Psoas muscle (tissue), 8 donors: Measurements from ENCODE around the gene IFT81. TPM values are rescaled to one million over a fixed set of nuclear protein-coding genes. Genes with fewer than 3 reads are reported as not detected.
A peak's percentile ranks its signal among the peaks of the same experiment; 100 is the strongest.

Source experiments
- ATAC-seq, 4 donors: fragments of 200-7000 bp; cut with Tn5 transposase; one replicate each; pipeline ENCODE4 v1.9.1; 2020; ENCODE audit warnings: moderate library complexity in 3 of 4, mild to moderate bottlenecking in 2 of 4
- DNase-seq, 2 donors: peaks; one replicate each; pipeline ENCODE4 v3.0.0-alpha.2; 2020
- H3K27ac ChIP-seq: fragments of 200-600 bp; one replicate; pipeline ENCODE4 v1.8.0; 2022
- H3K27me3 ChIP-seq, 3 donors: fragments of 200-600 bp in 1 of 3; one replicate each; pipeline versions ENCODE4 v1.6.1 to v1.8.0; 2013 to 2022; ENCODE audit warnings: low read length in 2 of 3, mild to moderate bottlenecking in 2 of 3, moderate library complexity in 1 of 3; ENCODE audit not compliant: insufficient read depth in 3 of 3
- H3K36me3 ChIP-seq, 2 donors: fragments of 200-600 bp in 1 of 2; one replicate each; pipeline versions ENCODE4 v1.6.1 to v1.8.0; 2013 to 2022; ENCODE audit warnings: low read depth in 1 of 2, mild to moderate bottlenecking in 1 of 2, moderate library complexity in 1 of 2; ENCODE audit not compliant: insufficient read depth in 1 of 2
- H3K4me1 ChIP-seq: fragments of 200-600 bp; one replicate; pipeline ENCODE4 v1.8.0; 2022
- H3K4me3 ChIP-seq: fragments of 200-600 bp; one replicate; pipeline ENCODE4 v1.8.0; 2022; ENCODE audit warnings: mild to moderate bottlenecking
- H3K9me3 ChIP-seq: fragments of 200-600 bp; one replicate; pipeline ENCODE4 v1.8.0; 2022
- WGBS, 3 donors: extraction: QIAGEN DNeasy Blood & Tissue Kit; methylation state at CpG; one replicate each; pipeline versions ENCODE4 v1.1.6 to v1.1.7; 2013; 5-methylcytosine and 5-hydroxymethylcytosine counted together
- intact Hi-C, 2 donors: fragments of 100-400 bp; cut with DNase I; formaldehyde crosslinking; loops; one replicate each; pipeline versions ENCODE4 v1.11.0 to v1.14.2; 2022
- polyA plus RNA-seq, 3 donors: library from polyadenylated mRNA; stranded (reverse); fragments of 200-250 nt; gene quantifications; one replicate each; pipeline ENCODE4 v1.2.3, GENCODE V29; 2013
- total RNA-seq, 4 donors: library from RNA; stranded (reverse); fragmentation: NEBNext Ultra II Directional in 2 of 4; extraction: Animal tissue kit (Norgen Biotek cat#: 25700) in 2 of 4; gene quantifications; one replicate each; pipeline versions ENCODE4 v1.2.1 to v1.2.4, GENCODE V29; 2021 to 2023
- TF ChIP-seq, protein P1 (sequence below): fragments of 200-600 bp; IDR thresholded peaks from one replicate; pipeline ENCODE4 v1.8.0; 2022; ENCODE audit warnings: antibody characterized with exemption
- donor health status: healthy with polysubstance abuse.
- donor health status: DM: no; HTN: no; CAD: no; lungs with moderate emphysema.
- donor health status: Bipolar disorder and iron deficiency.
- donor health status: healthy.
- donor health status: DM: yes; HTN: yes; CAD: no.
- donor health status: DM: no; HTN: no; CAD: no.
- donor health status: DM: no; HTN: no; CAD: no.
- donor health status: DM: yes; HTN: yes; CAD: no.

Gene IFT81
- total and polyA plus RNA-seq, 7 donors = 2.5 to 9.6 (median 4.9) TPM

DNA sequence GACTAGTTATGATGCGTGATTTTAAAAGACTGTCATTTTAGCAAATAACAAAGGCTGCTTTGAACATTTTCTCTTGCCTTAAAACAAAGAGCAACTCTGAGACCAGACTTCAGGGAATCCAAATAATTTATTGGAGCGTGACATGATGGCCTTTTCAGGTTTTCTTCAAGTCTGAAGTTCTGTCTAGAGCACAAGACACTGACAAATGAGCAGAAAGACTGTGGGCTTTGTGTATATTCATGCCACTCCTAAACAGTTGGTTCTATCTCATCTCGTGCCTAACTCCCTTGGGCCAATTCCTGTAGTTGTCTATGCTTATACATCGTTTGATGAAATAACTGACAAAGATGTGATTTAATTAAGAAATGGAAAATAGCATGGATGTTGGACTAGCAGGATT, 47.5 kb downstream of the IFT81 start:
- WGBS, 3 donors = 34 to 61% (median 49%) methylated on average over 4 of the region's 4 CpGs
- H3K4me3 ChIP-seq = peak overlapping the region; percentile 11
- intact Hi-C loops = loop anchor here in 1 of 2 donors (2.0 kb wide), 1 partner anchor 119 kb away; no protein-coding TSS in a partner anchor
- TF ChIP-seq, protein P1, sequence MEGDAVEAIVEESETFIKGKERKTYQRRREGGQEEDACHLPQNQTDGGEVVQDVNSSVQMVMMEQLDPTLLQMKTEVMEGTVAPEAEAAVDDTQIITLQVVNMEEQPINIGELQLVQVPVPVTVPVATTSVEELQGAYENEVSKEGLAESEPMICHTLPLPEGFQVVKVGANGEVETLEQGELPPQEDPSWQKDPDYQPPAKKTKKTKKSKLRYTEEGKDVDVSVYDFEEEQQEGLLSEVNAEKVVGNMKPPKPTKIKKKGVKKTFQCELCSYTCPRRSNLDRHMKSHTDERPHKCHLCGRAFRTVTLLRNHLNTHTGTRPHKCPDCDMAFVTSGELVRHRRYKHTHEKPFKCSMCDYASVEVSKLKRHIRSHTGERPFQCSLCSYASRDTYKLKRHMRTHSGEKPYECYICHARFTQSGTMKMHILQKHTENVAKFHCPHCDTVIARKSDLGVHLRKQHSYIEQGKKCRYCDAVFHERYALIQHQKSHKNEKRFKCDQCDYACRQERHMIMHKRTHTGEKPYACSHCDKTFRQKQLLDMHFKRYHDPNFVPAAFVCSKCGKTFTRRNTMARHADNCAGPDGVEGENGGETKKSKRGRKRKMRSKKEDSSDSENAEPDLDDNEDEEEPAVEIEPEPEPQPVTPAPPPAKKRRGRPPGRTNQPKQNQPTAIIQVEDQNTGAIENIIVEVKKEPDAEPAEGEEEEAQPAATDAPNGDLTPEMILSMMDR = no peak
- no peaks in the 10 kb centered on the region for H3K27me3 ChIP-seq
- ATAC-seq = no peak
- H3K27ac ChIP-seq = peak overlapping the region; percentile 71
- no peaks in the 10 kb centered on the region for H3K9me3 ChIP-seq
- H3K36me3 ChIP-seq = peaks cover 0 to 5% of the 10 kb centered on the region in 2 donors
- no peak for DNase-seq
- H3K4me1 ChIP-seq = peaks cover 31% of the 10 kb centered on the region

DNA sequence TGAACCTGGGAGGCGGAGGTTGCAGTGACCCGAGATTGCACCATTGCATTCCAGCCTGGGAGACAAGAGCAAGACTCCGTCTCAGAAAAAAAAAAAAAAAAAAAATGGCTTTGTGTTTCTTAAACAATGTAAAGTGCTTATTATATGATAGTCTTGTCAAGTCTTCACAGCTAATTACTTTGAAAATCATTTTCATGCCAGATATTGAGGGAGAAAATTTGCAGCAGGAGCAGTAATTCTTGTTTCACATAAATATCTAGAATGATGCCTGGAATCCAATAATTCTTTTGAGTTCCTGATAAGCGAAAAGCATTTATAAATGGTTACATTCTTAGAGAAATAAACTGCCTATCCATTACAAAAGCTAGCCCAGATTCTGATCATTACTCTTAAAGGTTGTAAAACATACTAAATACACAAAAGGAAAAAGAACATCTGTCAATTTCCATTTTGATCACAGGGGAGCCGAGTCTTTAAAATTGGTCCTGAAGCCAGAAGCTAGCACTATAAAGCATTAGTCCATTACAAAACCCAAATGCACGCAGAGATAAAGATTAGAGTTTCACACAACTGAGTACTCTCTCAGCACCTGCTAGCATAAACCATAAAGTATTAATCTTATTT, 50.3 kb downstream of the IFT81 start:
- Histone ChIP-seq H3K27ac (peak overlapping the region; percentile 43), H3K4me3 (no peak overlapping the region), H3K4me1 (peaks cover 36% of the 10 kb centered on the region), H3K27me3 (no peaks in the 10 kb centered on the region), H3K36me3 (no peaks in the 10 kb centered on the region), H3K9me3 (no peaks in the 10 kb centered on the region)
- 50 to 55% (median 54%) methylated on average over 6 of the region's 6 CpGs for WGBS, 3 donors
- TF ChIP-seq, protein P1 = no peak
- ATAC-seq (no peak), DNase-seq (no peak)
- intact Hi-C loops = no loop called here

DNA sequence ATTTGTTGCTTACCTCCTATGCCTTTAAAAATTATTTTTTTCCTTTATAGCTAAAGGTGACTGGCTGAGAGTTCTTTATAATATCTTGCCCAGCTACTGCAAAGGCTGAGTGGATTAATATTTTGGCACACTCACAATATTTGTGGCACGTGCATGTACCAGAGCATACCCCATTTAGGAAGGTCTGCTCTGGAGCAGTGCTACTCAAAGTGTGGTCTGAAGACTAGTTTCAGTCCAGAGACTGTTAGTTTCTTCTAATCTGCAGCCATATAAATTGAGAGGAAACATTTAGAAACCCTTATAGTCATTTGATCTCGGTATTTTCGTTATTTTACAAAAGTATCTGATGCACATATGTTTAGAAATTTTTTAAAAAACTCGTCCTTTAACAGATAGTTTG, 51.0 kb downstream of the IFT81 start:
- no peak for ATAC-seq
- Histone ChIP-seq H3K27me3 (no peaks in the 10 kb centered on the region), H3K36me3 (no peaks in the 10 kb centered on the region), H3K4me1 (peaks cover 40% of the 10 kb centered on the region), H3K4me3 (no peak overlapping the region), H3K27ac (peak overlapping the region; percentile 43), H3K9me3 (no peaks in the 10 kb centered on the region)
- 69 to 76% (median 74%) methylated on average over 4 of the region's 4 CpGs for WGBS, 3 donors
- TF ChIP-seq, protein P1 = no peak
- intact Hi-C loops = no loop called here
- DNase-seq = no peak

DNA sequence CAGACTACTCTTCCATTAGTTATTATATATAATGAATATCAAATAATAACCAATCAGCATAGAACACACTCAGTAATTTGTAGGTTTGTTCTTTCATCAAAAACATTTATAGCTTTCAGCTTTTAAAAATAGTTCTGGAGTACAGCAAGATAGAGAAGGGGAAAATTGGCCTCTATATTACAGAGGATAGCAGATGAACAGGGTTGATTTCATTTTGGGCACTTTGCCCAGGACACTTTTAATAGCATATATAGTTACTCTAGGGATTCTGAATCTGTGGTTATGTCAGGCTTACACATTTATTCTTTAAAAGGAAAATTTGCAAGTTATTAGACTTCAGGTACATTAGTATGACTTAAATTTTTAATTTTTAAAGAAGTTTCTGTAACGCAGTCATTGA, 52.6 kb downstream of the IFT81 start:
- no peaks in the 10 kb centered on the region for H3K27me3 ChIP-seq
- no peaks in the 10 kb centered on the region for H3K9me3 ChIP-seq
- peak; percentile 54 to 83 (median 66) for ATAC-seq
- WGBS, 3 donors = 61 to 84% (median 74%) methylated on average over 1 of the region's 1 CpG
- H3K4me3 ChIP-seq = no peak overlapping the region
- H3K36me3 ChIP-seq = no peaks in the 10 kb centered on the region
- TF ChIP-seq, protein P1 = no peak
- peak overlapping the region; percentile 20 for H3K27ac ChIP-seq
- intact Hi-C loops = no loop called here
- no peak for DNase-seq
- peaks cover 47% of the 10 kb centered on the region for H3K4me1 ChIP-seq

DNA sequence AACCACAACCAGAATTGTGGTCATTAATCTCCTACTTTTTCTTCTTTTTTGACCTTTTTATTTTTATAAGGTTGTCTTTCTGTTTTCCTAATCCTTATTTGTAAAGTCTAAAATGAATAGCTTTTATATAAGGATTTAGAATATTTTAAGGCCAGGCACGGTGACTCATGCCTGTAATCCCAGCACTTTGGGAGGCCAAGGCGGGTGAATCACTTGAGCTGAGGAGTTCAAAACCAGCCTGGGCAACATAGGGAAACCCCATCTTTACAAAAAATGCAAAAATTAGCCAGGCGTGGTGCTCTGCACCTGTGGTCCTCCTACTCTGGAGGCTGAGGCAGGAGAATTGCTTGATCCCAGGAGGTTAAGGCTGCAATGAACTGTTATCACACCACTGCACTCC, 55.1 kb downstream of the IFT81 start:
- H3K9me3 ChIP-seq = no peaks in the 10 kb centered on the region
- peak overlapping the region; percentile 8 for H3K27ac ChIP-seq
- intact Hi-C loops = no loop called here
- H3K27me3 ChIP-seq = no peaks in the 10 kb centered on the region
- TF ChIP-seq, protein P1 = no peak
- no peaks in the 10 kb centered on the region for H3K36me3 ChIP-seq
- peaks cover 45% of the 10 kb centered on the region for H3K4me1 ChIP-seq
- H3K4me3 ChIP-seq = no peak overlapping the region
- DNase-seq = no peak
- no peak for ATAC-seq
- WGBS, 3 donors = 87 to 94% (median 91%) methylated on average over 3 of the region's 3 CpGs
